Left ventricle myocardium inferior (tissue), 1 donor: Measurements from ENCODE around the gene RPS6KA2. TPM values are rescaled to one million over a fixed set of nuclear protein-coding genes. Genes with fewer than 3 reads are reported as not detected.

Experiments used
- DNase-seq: peaks from one replicate; pipeline ENCODE4 v3.0.0-alpha.2; 2020
- H3K27ac ChIP-seq: fragments of 200-600 bp; replicated peaks from 2 replicates; pipeline ENCODE4 v1.8.0; 2021
- H3K27me3 ChIP-seq: fragments of 200-600 bp; 2 replicates; pipeline ENCODE4 v1.8.0; 2021; ENCODE audit warnings: low read depth
- H3K36me3 ChIP-seq: fragments of 200-600 bp; 2 replicates; pipeline ENCODE4 v1.8.0; 2021
- H3K4me1 ChIP-seq: fragments of 200-600 bp; 2 replicates; pipeline ENCODE4 v1.8.0; 2021
- H3K4me3 ChIP-seq: fragments of 200-600 bp; 2 replicates; pipeline ENCODE4 v1.8.0; 2021; ENCODE audit warnings: mild to moderate bottlenecking, moderate library complexity
- H3K9me3 ChIP-seq: fragments of 200-600 bp; replicated peaks from 2 replicates; pipeline ENCODE4 v1.8.0; 2021
- CTCF ChIP-seq: fragments of 200-600 bp; IDR thresholded peaks from 2 replicates; pipeline ENCODE4 v1.8.0; 2021; ENCODE audit warnings: antibody characterized with exemption, mild to moderate bottlenecking, borderline replicate concordance
- intact Hi-C: fragments of 100-400 bp; cut with micrococcal nuclease; formaldehyde crosslinking; loops from one replicate; pipeline ENCODE4 v1.11.0; 2022
- total RNA-seq: library from RNA; stranded (reverse); fragmentation: NEBNext Ultra II Directional; extraction: Animal tissue kit (Norgen Biotek cat#: 25700); gene quantifications from one replicate; pipeline ENCODE4 v1.2.1, GENCODE V29; 2021
- donor health status: DM: no; HTN: yes; CAD: no; lungs with severe emphysema.

Gene RPS6KA2
- total RNA-seq, 1 donor from 2014 or later, result 77.2 TPM

- intact Hi-C loops, result no loop called here
- DNase-seq, result no peak
- Histone ChIP-seq H3K4me3 (no peak overlapping the region), H3K9me3 (no peaks in the 10 kb centered on the region), H3K27ac (no peak overlapping the region), H3K27me3 (peaks cover under 1% of the 10 kb centered on the region), H3K36me3 (no peaks in the 10 kb centered on the region), H3K4me1 (no peaks in the 10 kb centered on the region)
- TF ChIP-seq CTCF, result no peak
Observed at GRCh38 chr6:166650047-166650446, 23.0 kb upstream of the RPS6KA2 start.

DNA sequence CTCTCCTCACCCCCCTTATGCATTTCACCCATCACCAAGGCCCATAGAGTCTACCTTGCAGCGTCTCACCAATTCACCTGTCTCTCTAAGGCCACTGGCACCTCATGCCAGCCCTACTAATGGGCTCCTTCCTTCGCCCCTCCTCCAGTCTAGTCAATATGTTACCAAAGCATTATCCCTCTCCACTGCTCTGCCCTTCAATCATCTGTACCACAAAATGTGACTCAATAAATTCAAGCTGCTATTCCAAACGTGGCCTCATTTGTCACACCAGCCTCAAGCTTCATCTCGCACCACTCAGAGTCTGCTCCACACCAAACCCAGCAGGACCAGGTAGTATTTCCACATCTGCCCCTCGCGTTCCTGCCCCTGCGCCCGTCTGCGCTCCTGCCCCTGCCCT is 21.8 kb upstream of the RPS6KA2 start:
- H3K36me3 ChIP-seq, result no peaks in the 10 kb centered on the region
- H3K4me1 ChIP-seq, result no peaks in the 10 kb centered on the region
- H3K27me3 ChIP-seq, result no peaks in the 10 kb centered on the region
- H3K27ac ChIP-seq, result no peak overlapping the region
- H3K9me3 ChIP-seq, result peaks cover 5% of the 10 kb centered on the region
- intact Hi-C loops, result no loop called here
- H3K4me3 ChIP-seq, result no peak overlapping the region
- no peak for TF ChIP-seq CTCF
- DNase-seq, result no peak

DNA sequence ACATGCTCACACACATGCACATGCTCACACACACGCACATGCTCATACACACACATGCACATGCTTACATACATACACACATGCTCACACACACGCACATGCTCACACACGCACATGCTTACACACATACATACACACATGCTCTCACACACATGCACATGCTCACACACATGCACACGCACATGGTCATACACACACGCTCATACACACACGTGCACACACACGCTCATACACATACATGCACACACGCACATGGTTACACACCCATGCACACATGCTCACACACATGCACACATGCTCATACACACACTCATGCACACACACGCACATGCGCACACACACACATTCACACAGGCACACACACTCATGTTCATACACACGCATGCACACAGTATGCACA is 20.8 kb upstream of the RPS6KA2 start:
- no peak for DNase-seq

DNA sequence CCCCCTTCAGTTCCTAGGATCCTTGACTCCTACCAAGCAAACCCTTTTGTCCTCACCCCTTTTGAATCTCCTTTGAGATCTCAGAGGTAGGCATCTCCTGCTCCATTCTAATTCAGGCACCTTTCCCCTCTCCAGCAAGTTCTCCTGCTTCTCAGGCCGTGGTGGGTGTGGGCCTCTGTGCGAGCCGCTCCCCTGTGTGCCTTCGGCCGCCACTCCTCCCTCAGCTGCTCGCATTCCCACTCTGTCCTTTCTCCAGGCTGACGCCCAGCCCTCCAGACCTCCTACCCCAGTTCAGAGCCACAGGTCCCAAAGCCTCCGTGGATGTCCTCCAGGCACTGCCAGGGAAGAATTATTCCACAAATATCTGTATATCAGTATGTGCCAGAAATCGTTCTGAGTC is 19.7 kb upstream of the RPS6KA2 start:
- DNase-seq, result no peak
- Histone ChIP-seq H3K4me3 (no peak overlapping the region), H3K27me3 (no peaks in the 10 kb centered on the region), H3K27ac (no peak overlapping the region), H3K9me3 (peaks cover 19% of the 10 kb centered on the region), H3K4me1 (no peaks in the 10 kb centered on the region), H3K36me3 (no peaks in the 10 kb centered on the region)
- TF ChIP-seq CTCF, result no peak
- intact Hi-C loops, result no loop called here

More for the DNA sequence above, 20.8 kb upstream of the RPS6KA2 start:
- Histone ChIP-seq H3K36me3 (no peaks in the 10 kb centered on the region), H3K27me3 (no peaks in the 10 kb centered on the region), H3K4me1 (no peaks in the 10 kb centered on the region), H3K27ac (no peak overlapping the region), H3K4me3 (no peak overlapping the region), H3K9me3 (peaks cover 15% of the 10 kb centered on the region)
- intact Hi-C loops, result no loop called here
- TF ChIP-seq CTCF, result no peak

DNA sequence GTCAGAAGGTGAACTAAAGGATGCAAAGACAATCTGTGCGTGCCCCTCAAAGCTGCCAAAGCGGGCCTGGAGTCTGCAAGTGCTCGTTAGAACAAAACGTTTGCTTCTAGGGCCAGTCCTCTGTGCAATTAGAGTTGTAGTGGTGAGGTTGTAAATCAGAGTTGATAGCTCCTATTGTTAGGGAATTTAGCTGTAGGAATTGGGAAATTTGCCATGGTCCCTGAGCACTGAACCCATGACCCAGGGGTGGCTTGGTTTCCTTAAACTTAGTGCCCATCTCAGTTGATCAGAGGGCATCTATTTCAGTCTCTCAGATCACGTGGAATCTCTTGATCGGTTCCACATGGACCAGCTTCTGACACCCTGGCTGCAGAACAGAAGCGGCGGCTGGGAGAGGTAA is 18.8 kb upstream of the RPS6KA2 start:
- intact Hi-C loops, result no loop called here
- H3K9me3 ChIP-seq, result peaks cover 19% of the 10 kb centered on the region
- H3K27me3 ChIP-seq, result no peaks in the 10 kb centered on the region
- no peak for DNase-seq
- no peak overlapping the region for H3K27ac ChIP-seq
- no peaks in the 10 kb centered on the region for H3K36me3 ChIP-seq
- no peak for TF ChIP-seq CTCF
- no peak overlapping the region for H3K4me3 ChIP-seq
- H3K4me1 ChIP-seq, result peaks cover under 1% of the 10 kb centered on the region

DNA sequence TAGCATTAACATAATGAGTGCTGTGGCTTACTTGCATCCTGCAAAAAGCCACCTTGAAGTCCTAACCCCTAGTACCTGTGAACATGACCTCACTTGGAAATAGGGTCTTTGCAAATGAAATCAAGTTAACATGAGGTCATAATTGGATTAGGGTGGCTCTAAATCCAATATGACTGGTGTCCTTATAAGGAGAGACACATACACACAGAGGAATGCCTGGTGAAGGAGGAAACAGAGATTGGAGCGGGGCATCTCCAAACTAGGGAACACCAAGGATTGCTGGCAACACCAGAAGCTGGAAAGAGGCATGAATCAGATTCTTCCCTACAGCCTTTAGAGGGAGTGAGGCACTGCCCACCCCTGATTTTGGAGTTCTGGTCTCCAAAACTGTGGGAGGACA is 17.6 kb upstream of the RPS6KA2 start:
- Histone ChIP-seq H3K4me1 (peaks cover 13% of the 10 kb centered on the region), H3K27ac (peak overlapping the region; percentile 7), H3K4me3 (no peak overlapping the region), H3K27me3 (no peaks in the 10 kb centered on the region), H3K36me3 (no peaks in the 10 kb centered on the region), H3K9me3 (peaks cover 19% of the 10 kb centered on the region)
- no peak for DNase-seq
- TF ChIP-seq CTCF, result no peak
- intact Hi-C loops, result no loop called here
